ENCODE measurements around the gene MTFR2.

MTFR2 gene

GRCh38 chr6:136181512-136181833, 68.6 kb downstream of the MTFR2 start:
- no peak for DNase-seq

Data from activated CD4-positive, CD25-positive, alpha-beta regulatory T cell (primary cell).